ENCODE results near the gene ADRA2B.
"Not testable (repeated sequence)": the region's sequence is repeated elsewhere in the genome, so short reads cannot be mapped to it uniquely, and the experiment has no call there.

Gene ADRA2B

GRCh38 chr2:96065381-96065930 lies 50.9 kb downstream of the ADRA2B start:
- Histone ChIP-seq H3K27me3 (ENCODE audit: control insufficient read depth, insufficient read depth, low read length) (no peaks in the 10 kb centered on the region), H3K36me3 (ENCODE audit: control insufficient read depth, insufficient read depth, low read length) (no peaks in the 10 kb centered on the region), H3K27ac (ENCODE audit: low read depth, low read length) (no peak overlapping the region), H3K4me1 (ENCODE audit: control insufficient read depth, insufficient read depth, low read length) (no peaks in the 10 kb centered on the region), H3K4me3 (ENCODE audit: low read length) (no peak overlapping the region), H3K9ac (ENCODE audit: low read length) (no peak overlapping the region)

DNA sequence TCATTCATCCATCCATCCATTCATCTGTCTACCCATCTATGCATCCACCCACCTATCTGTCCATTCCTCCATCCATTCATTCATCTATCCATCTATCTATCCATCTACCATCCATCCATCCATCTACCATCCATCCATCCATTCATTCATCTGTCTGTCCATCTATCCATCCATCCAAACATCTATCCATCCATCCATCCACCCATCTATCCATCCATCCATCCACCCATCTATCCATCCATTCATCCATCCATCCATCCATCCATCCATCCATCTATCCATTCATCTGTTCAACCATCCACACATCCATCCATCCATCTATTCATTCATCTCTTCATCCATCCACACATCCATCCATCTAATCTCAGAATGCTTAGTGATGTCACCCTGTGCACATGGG lies 51.6 kb downstream of the ADRA2B start:
- H3K4me3 ChIP-seq (ENCODE audit: low read length); H3K27ac ChIP-seq (ENCODE audit: low read depth, low read length); H3K9ac ChIP-seq (ENCODE audit: low read length); H3K4me1 ChIP-seq (ENCODE audit: control insufficient read depth, insufficient read depth, low read length); H3K27me3 ChIP-seq (ENCODE audit: control insufficient read depth, insufficient read depth, low read length); H3K36me3 ChIP-seq (ENCODE audit: control insufficient read depth, insufficient read depth, low read length): not testable (repeated sequence)

DNA sequence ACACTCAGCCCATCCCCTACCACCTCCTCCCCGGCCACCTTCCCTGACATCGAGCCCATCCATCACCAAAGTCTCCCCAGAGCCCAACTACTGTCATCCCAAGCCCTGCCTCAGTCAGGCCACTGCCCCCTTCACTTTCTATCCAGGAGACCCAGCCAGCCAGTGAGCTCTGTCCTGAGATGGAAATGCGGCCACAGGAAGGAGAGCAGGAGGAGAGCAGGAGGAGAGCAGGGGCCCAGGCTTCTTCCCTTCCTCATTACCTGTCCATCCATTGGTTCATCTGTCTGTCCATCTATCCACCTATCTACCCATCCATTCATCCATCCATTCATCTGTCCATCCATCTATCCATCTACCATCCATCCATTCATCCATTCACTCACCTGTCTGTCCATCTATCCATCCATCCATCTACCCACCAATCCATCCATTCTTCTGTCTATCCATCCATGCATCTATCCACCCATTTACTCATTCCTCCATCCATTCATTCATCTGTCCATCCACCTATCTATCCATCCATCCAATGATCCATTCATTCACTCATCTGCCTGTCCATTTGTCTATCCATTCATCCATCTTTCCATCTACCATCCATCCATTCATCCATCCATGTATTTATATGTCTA lies 52.2 kb downstream of the ADRA2B start:
- H3K9ac ChIP-seq (ENCODE audit: low read length); H3K27me3 ChIP-seq (ENCODE audit: control insufficient read depth, insufficient read depth, low read length); H3K36me3 ChIP-seq (ENCODE audit: control insufficient read depth, insufficient read depth, low read length); H3K4me1 ChIP-seq (ENCODE audit: control insufficient read depth, insufficient read depth, low read length); H3K4me3 ChIP-seq (ENCODE audit: low read length); H3K27ac ChIP-seq (ENCODE audit: low read depth, low read length): not testable (repeated sequence)

GRCh38 chr2:96063116-96063899 lies 53.1 kb downstream of the ADRA2B start:
- H3K36me3 ChIP-seq (ENCODE audit: control insufficient read depth, insufficient read depth, low read length); H3K4me3 ChIP-seq (ENCODE audit: low read length); H3K27me3 ChIP-seq (ENCODE audit: control insufficient read depth, insufficient read depth, low read length); H3K9ac ChIP-seq (ENCODE audit: low read length); H3K27ac ChIP-seq (ENCODE audit: low read depth, low read length); H3K4me1 ChIP-seq (ENCODE audit: control insufficient read depth, insufficient read depth, low read length): not testable (repeated sequence)
